HepG2 (cell line): ENCODE data around the gene CDX1. TPM values are rescaled to one million over a fixed set of nuclear protein-coding genes. Genes with fewer than 3 reads are reported as not detected.
A peak's percentile ranks its signal among the peaks of the same experiment; 100 is the strongest.

ENCODE experiments used
- ARNT ChIP-seq: fragments of 450-650 bp; IDR thresholded peaks from 2 replicates; pipeline ENCODE4 v1.6.1; 2017
- CEBPG ChIP-seq: IDR thresholded peaks from 2 replicates; pipeline ENCODE4 v1.6.1; 2016
- ETV6 ChIP-seq: sonication (generic); formaldehyde crosslinking; conservative IDR thresholded peaks from 2 replicates; pipeline ENCODE4 v1.4.0; 2020; ENCODE audit warnings: missing genetic modification reagents
- NONO ChIP-seq, 2 experiments: fragments of 450-650 bp in 1 of 2; sonication (generic) in 1 of 2; formaldehyde crosslinking in 1 of 2; IDR thresholded peaks in 1 of 2; conservative IDR thresholded peaks in 1 of 2; 2 replicates each; pipeline versions ENCODE4 v1.6.1 to v1.8.0; 2017 to 2022; ENCODE audit warnings: mild to moderate bottlenecking in 1 of 2, missing genetic modification reagents in 1 of 2, moderate library complexity in 1 of 2
- RBAK ChIP-seq: sonication (generic); formaldehyde crosslinking; IDR thresholded peaks from 2 replicates; pipeline ENCODE4 v1.5.1; 2020; ENCODE audit warnings: mild to moderate bottlenecking, missing genetic modification reagents
- RBM22 ChIP-seq: fragments of 200-400 bp; formaldehyde crosslinking; optimal IDR thresholded peaks from 2 replicates; pipeline ENCODE3; 2017; ENCODE audit warnings: mild to moderate bottlenecking, low read length, moderate library complexity
- STAG1 ChIP-seq: sonication (generic); formaldehyde crosslinking; IDR thresholded peaks from 2 replicates; pipeline ENCODE4 v1.4.0; 2020; ENCODE audit warnings: missing genetic modification reagents
- ZNF124 ChIP-seq: sonication (generic); formaldehyde crosslinking; IDR thresholded peaks from 2 replicates; pipeline ENCODE4 v1.4.0; 2020; ENCODE audit warnings: missing genetic modification reagents
- ZNF713 ChIP-seq: sonication (generic); formaldehyde crosslinking; IDR thresholded peaks from 2 replicates; pipeline ENCODE4 v1.4.0; 2020; ENCODE audit warnings: mild to moderate bottlenecking, missing genetic modification reagents
- polyA plus RNA-seq, 8 experiments: library from polyadenylated mRNA; depleted of rRNA in 3 of 8; stranded (reverse) in 7 of 8; unstranded in 1 of 8; fragments of >200 nt; fragmentation: Illumina TruSeq in 4 of 8; extraction: Trizol in 4 of 8; gene quantifications; 2 replicates each; pipeline versions ENCODE4 v1.2.1 to v1.2.3, GENCODE V29; 2011 to 2016; ENCODE audit warnings: low read depth in 4 of 8, missing spikeins in 1 of 8, mixed read lengths in 1 of 8; ENCODE audit not compliant: insufficient read depth in 1 of 8
- total RNA-seq, 5 experiments: library from RNA; depleted of rRNA; stranded (reverse); fragments of >200 nt; fragmentation: Illumina TruSeq; extraction: Trizol; gene quantifications; 2 replicates each; pipeline ENCODE4 v1.2.3, GENCODE V29; 2016; ENCODE audit warnings: low read depth in 1 of 5
- TF ChIP-seq, protein P1 (sequence below): IDR thresholded peaks from 2 replicates; pipeline ENCODE4 v1.4.0; 2020; ENCODE audit warnings: mild to moderate bottlenecking, missing genetic modification reagents
- TF ChIP-seq, protein P2 (sequence below): sonication (generic); formaldehyde crosslinking; IDR thresholded peaks from 2 replicates; pipeline ENCODE4 v1.4.0; 2020; ENCODE audit warnings: missing genetic modification reagents
- TF ChIP-seq, protein P3 (sequence below): sonication (generic); formaldehyde crosslinking; IDR thresholded peaks from one replicate; pipeline ENCODE4 v1.5.1; 2020; ENCODE audit warnings: mild to moderate bottlenecking, missing genetic modification reagents; ENCODE audit errors: not compliant biosample characterization
- TF ChIP-seq, protein P4 (sequence below): sonication (generic); IDR thresholded peaks from 2 replicates; pipeline ENCODE4 v1.6.1; 2016; ENCODE audit warnings: low read depth, borderline replicate concordance
- TF ChIP-seq, protein P5 (sequence below): sonication (generic); formaldehyde crosslinking; IDR thresholded peaks from 2 replicates; pipeline ENCODE4 v1.8.0; 2022; ENCODE audit warnings: missing genetic modification reagents, mild to moderate bottlenecking, borderline replicate concordance

Gene CDX1
- total and polyA plus RNA-seq, 2 of the 13 experiments (the other 11 are each of a cell fraction or from before 2014, with no cell fraction given), result not detected

GRCh38 chr5:150122158-150122510, 44.4 kb upstream of the CDX1 start (continued):
- TF ChIP-seq, protein P1, sequence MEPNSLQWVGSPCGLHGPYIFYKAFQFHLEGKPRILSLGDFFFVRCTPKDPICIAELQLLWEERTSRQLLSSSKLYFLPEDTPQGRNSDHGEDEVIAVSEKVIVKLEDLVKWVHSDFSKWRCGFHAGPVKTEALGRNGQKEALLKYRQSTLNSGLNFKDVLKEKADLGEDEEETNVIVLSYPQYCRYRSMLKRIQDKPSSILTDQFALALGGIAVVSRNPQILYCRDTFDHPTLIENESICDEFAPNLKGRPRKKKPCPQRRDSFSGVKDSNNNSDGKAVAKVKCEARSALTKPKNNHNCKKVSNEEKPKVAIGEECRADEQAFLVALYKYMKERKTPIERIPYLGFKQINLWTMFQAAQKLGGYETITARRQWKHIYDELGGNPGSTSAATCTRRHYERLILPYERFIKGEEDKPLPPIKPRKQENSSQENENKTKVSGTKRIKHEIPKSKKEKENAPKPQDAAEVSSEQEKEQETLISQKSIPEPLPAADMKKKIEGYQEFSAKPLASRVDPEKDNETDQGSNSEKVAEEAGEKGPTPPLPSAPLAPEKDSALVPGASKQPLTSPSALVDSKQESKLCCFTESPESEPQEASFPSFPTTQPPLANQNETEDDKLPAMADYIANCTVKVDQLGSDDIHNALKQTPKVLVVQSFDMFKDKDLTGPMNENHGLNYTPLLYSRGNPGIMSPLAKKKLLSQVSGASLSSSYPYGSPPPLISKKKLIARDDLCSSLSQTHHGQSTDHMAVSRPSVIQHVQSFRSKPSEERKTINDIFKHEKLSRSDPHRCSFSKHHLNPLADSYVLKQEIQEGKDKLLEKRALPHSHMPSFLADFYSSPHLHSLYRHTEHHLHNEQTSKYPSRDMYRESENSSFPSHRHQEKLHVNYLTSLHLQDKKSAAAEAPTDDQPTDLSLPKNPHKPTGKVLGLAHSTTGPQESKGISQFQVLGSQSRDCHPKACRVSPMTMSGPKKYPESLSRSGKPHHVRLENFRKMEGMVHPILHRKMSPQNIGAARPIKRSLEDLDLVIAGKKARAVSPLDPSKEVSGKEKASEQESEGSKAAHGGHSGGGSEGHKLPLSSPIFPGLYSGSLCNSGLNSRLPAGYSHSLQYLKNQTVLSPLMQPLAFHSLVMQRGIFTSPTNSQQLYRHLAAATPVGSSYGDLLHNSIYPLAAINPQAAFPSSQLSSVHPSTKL (CRISPR knock-in tag), result peak; percentile 15; the same call in 1 of the 2 replicates
- TF ChIP-seq, protein P2, sequence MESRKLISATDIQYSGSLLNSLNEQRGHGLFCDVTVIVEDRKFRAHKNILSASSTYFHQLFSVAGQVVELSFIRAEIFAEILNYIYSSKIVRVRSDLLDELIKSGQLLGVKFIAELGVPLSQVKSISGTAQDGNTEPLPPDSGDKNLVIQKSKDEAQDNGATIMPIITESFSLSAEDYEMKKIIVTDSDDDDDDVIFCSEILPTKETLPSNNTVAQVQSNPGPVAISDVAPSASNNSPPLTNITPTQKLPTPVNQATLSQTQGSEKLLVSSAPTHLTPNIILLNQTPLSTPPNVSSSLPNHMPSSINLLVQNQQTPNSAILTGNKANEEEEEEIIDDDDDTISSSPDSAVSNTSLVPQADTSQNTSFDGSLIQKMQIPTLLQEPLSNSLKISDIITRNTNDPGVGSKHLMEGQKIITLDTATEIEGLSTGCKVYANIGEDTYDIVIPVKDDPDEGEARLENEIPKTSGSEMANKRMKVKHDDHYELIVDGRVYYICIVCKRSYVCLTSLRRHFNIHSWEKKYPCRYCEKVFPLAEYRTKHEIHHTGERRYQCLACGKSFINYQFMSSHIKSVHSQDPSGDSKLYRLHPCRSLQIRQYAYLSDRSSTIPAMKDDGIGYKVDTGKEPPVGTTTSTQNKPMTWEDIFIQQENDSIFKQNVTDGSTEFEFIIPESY (CRISPR knock-in tag), result peak; percentile 79
- TF ChIP-seq, protein P3, sequence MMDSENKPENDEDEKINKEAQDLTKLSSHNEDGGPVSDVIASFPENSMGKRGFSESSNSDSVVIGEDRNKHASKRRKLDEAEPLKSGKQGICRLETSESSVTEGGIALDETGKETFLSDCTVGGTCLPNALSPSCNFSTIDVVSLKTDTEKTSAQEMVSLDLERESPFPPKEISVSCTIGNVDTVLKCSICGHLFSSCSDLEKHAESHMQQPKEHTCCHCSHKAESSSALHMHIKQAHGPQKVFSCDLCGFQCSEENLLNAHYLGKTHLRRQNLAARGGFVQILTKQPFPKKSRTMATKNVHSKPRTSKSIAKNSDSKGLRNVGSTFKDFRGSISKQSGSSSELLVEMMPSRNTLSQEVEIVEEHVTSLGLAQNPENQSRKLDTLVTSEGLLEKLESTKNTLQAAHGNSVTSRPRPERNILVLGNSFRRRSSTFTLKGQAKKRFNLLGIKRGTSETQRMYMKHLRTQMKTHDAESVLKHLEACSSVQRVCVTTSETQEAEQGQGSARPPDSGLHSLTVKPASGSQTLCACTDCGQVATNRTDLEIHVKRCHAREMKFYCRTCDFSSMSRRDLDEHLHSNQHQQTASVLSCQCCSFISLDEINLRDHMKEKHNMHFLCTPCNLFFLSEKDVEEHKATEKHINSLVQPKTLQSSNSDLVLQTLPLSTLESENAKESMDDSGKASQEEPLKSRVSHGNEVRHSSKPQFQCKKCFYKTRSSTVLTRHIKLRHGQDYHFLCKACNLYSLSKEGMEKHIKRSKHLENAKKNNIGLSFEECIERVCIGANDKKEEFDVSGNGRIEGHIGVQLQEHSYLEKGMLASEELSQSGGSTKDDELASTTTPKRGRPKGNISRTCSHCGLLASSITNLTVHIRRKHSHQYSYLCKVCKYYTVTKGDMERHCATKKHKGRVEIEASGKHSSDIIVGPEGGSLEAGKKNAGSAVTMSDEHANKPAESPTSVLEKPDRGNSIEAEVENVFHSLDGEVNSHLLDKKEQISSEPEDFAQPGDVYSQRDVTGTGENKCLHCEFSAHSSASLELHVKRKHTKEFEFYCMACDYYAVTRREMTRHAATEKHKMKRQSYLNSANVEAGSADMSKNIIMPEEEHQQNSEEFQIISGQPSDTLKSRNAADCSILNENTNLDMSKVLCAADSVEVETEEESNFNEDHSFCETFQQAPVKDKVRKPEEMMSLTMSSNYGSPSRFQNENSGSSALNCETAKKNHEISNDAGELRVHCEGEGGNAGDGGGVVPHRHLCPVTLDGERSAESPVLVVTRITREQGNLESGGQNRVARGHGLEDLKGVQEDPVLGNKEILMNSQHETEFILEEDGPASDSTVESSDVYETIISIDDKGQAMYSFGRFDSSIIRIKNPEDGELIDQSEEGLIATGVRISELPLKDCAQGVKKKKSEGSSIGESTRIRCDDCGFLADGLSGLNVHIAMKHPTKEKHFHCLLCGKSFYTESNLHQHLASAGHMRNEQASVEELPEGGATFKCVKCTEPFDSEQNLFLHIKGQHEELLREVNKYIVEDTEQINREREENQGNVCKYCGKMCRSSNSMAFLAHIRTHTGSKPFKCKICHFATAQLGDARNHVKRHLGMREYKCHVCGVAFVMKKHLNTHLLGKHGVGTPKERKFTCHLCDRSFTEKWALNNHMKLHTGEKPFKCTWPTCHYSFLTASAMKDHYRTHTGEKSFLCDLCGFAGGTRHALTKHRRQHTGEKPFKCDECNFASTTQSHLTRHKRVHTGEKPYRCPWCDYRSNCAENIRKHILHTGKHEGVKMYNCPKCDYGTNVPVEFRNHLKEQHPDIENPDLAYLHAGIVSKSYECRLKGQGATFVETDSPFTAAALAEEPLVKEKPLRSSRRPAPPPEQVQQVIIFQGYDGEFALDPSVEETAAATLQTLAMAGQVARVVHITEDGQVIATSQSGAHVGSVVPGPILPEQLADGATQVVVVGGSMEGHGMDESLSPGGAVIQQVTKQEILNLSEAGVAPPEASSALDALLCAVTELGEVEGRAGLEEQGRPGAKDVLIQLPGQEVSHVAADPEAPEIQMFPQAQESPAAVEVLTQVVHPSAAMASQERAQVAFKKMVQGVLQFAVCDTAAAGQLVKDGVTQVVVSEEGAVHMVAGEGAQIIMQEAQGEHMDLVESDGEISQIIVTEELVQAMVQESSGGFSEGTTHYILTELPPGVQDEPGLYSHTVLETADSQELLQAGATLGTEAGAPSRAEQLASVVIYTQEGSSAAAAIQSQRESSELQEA (CRISPR knock-in tag), result no peak
- TF ChIP-seq ZNF124, result no peak
- TF ChIP-seq ARNT, result no peak
- TF ChIP-seq RBAK, result no peak
- TF ChIP-seq, protein P4, sequence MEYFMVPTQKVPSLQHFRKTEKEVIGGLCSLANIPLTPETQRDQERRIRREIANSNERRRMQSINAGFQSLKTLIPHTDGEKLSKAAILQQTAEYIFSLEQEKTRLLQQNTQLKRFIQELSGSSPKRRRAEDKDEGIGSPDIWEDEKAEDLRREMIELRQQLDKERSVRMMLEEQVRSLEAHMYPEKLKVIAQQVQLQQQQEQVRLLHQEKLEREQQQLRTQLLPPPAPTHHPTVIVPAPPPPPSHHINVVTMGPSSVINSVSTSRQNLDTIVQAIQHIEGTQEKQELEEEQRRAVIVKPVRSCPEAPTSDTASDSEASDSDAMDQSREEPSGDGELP, result no peak
- no peak for TF ChIP-seq NONO (IDR thresholded peaks at IDR 0.05)
- no peak for TF ChIP-seq NONO (CRISPR knock-in tag; conservative IDR thresholded peaks at IDR 0.05)
- TF ChIP-seq ETV6 (CRISPR knock-in tag), result no peak
- no peak for TF ChIP-seq RBM22
- TF ChIP-seq, protein P5, sequence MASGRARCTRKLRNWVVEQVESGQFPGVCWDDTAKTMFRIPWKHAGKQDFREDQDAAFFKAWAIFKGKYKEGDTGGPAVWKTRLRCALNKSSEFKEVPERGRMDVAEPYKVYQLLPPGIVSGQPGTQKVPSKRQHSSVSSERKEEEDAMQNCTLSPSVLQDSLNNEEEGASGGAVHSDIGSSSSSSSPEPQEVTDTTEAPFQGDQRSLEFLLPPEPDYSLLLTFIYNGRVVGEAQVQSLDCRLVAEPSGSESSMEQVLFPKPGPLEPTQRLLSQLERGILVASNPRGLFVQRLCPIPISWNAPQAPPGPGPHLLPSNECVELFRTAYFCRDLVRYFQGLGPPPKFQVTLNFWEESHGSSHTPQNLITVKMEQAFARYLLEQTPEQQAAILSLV (CRISPR knock-in tag), result peak; percentile 55; the same call in 1 of the 2 replicates
- TF ChIP-seq ZNF713 (CRISPR knock-in tag), result no peak
- peak; percentile 60 for TF ChIP-seq STAG1 (CRISPR knock-in tag)
- 0 out of 2 replicates have a peak, but pooled peaks have one; percentile 26 for TF ChIP-seq CEBPG (CRISPR knock-in tag)
